Measurements from ENCODE around the gene DES.

Gene DES

DNA sequence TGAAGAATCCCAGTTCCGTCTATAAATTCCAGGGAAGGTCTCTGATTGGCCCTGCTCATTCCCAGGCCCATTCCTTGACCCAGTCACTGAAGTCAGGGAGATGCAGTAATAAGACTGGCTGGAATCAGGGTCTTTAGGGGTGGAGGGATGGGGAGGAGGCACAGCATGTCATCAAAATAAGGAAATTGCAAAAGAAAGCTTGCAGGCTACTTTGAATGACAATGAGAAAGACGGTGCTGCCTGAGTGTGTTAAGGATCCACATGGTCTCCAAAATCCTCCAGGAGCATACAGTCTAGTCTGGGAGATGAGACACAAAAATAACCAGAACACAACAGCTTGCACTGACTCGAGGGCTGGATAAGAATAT, 2.0 kb upstream of the DES start:
- in situ Hi-C loops (cut with HindIII; ENCODE audit: low sequenced_read_pairs) = loop anchor here (25.0 kb wide), 1 partner anchor 121 kb away; the partner anchor contains the start of genes CHPF and TMEM198
- no peak overlapping the region for H3K4me3 ChIP-seq (ENCODE audit: low read depth, low read length)
- DNase-seq (ENCODE audit: low read depth) = no peak
- TF ChIP-seq, protein P1, sequence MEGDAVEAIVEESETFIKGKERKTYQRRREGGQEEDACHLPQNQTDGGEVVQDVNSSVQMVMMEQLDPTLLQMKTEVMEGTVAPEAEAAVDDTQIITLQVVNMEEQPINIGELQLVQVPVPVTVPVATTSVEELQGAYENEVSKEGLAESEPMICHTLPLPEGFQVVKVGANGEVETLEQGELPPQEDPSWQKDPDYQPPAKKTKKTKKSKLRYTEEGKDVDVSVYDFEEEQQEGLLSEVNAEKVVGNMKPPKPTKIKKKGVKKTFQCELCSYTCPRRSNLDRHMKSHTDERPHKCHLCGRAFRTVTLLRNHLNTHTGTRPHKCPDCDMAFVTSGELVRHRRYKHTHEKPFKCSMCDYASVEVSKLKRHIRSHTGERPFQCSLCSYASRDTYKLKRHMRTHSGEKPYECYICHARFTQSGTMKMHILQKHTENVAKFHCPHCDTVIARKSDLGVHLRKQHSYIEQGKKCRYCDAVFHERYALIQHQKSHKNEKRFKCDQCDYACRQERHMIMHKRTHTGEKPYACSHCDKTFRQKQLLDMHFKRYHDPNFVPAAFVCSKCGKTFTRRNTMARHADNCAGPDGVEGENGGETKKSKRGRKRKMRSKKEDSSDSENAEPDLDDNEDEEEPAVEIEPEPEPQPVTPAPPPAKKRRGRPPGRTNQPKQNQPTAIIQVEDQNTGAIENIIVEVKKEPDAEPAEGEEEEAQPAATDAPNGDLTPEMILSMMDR (IDR thresholded peaks at IDR 0.05; ENCODE audit: low read depth, low read length, missing control alignments) = no peak

DNA sequence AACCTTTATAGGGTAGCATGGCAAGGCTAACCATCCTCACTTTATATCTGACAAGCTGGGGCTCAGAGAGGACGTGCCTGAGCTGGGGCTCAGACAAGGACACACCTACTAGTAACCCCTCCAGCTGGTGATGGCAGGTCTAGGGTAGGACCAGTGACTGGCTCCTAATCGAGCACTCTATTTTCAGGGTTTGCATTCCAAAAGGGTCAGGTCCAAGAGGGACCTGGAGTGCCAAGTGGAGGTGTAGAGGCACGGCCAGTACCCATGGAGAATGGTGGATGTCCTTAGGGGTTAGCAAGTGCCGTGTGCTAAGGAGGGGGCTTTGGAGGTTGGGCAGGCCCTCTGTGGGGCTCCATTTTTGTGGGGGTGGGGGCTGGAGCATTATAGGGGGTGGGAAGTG, 1.2 kb upstream of the DES start:
- in situ Hi-C loops (cut with HindIII; ENCODE audit: low sequenced_read_pairs) = loop anchor here (25.0 kb wide), 1 partner anchor 120 kb away; the partner anchor contains the start of genes CHPF and TMEM198
- no peak overlapping the region for H3K4me3 ChIP-seq (ENCODE audit: low read depth, low read length)
- TF ChIP-seq, protein P1 (IDR thresholded peaks at IDR 0.05; ENCODE audit: low read depth, low read length, missing control alignments) = no peak
- no peak for DNase-seq (ENCODE audit: low read depth)

DNA sequence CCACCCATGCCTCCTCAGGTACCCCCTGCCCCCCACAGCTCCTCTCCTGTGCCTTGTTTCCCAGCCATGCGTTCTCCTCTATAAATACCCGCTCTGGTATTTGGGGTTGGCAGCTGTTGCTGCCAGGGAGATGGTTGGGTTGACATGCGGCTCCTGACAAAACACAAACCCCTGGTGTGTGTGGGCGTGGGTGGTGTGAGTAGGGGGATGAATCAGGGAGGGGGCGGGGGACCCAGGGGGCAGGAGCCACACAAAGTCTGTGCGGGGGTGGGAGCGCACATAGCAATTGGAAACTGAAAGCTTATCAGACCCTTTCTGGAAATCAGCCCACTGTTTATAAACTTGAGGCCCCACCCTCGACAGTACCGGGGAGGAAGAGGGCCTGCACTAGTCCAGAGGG, 803 bp upstream of the DES start:
- H3K4me3 ChIP-seq (ENCODE audit: low read depth, low read length) = no peak overlapping the region
- DNase-seq (ENCODE audit: low read depth) = no peak
- TF ChIP-seq, protein P1 (IDR thresholded peaks at IDR 0.05; ENCODE audit: low read depth, low read length, missing control alignments) = no peak
- in situ Hi-C loops (cut with HindIII; ENCODE audit: low sequenced_read_pairs) = loop anchor here (25.0 kb wide), 1 partner anchor 120 kb away; the partner anchor contains the start of genes CHPF and TMEM198

DNA sequence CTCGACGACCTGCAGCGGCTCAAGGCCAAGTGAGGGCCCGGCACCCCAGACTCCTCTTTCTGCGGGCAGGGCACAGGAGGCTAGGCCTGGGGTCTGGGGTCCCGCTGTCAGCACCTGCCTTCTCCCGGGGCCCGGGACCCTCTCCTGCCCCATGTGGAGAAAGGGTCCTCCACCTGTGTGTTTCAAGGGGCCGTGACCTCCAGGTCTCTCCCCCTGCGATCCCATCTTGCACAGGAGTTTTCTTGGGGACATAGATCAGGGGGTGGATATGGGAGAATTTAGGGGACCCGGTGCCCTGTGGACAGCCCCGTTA, 791 bp downstream of the DES start:
- in situ Hi-C loops (cut with HindIII; ENCODE audit: low sequenced_read_pairs) = loop anchor here (25.0 kb wide), 1 partner anchor 118 kb away; the partner anchor contains the start of genes CHPF and TMEM198
- TF ChIP-seq, protein P1 (IDR thresholded peaks at IDR 0.05; ENCODE audit: low read depth, low read length, missing control alignments) = no peak
- no peak overlapping the region for H3K4me3 ChIP-seq (ENCODE audit: low read depth, low read length)
- DNase-seq (ENCODE audit: low read depth) = no peak

DNA sequence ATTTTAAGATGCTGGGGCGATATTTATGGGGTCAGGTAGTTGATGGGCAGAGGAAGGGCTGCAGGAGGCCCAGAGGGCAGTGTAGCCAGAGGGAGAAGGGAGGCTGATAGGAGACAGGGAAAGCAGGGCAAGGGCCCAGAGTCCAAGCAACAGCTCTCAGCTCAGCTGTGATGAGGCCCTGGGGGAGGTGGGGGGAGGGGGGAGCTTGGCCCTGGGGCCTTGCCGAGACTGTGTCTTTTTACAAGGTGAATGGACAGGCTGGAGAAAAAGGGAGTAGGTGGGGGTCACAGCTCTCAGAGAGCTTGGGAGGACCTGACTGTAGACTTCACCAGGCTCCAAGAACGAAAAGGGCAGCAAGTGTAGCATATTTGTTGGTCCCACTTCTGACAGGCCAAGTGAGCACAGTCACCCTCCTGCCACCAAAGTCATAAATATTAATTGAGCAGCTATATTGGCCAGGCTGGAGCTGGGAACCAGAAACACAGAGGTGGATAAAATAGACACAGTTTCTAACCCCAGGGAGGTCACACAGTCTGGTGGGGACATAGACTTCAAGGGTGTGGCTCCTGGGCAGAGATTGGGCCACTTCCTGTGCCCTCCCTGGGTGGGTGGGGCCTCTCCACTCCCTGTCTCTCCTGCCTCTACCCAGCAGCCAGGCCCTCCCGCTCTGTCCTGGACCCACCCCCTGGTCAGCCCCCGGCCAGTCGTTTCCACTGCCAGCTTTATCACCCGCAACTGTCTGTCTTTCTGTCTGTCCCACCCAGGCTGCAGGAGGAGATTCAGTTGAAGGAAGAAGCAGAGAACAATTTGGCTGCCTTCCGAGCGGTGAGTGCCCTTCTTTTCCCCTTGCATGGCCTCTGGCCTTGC, 1.4 kb downstream of the DES start:
- no peak overlapping the region for H3K4me3 ChIP-seq (ENCODE audit: low read depth, low read length)
- DNase-seq (ENCODE audit: low read depth) = no peak
- in situ Hi-C loops (cut with HindIII; ENCODE audit: low sequenced_read_pairs) = loop anchor here (25.0 kb wide), 1 partner anchor 118 kb away; the partner anchor contains the start of genes CHPF and TMEM198
- TF ChIP-seq, protein P1 (IDR thresholded peaks at IDR 0.05; ENCODE audit: low read depth, low read length, missing control alignments) = no peak

DNA sequence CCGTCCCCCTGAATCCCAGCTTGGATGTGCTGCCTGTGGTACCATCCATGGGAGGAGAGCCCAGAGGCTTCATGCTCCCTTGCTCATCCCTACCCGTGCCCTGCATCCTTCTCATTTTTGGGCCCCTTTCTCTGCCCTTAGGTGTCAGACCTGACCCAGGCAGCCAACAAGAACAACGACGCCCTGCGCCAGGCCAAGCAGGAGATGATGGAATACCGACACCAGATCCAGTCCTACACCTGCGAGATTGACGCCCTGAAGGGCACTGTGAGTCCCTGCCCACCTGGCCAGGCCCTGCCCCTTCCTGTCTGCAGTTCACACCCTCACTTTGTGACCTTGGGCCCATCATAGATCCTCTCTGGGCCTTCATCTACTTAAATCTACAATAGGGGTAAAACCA, 2.5 kb downstream of the DES start:
- TF ChIP-seq, protein P1 (IDR thresholded peaks at IDR 0.05; ENCODE audit: low read depth, low read length, missing control alignments) = no peak
- no peak for DNase-seq (ENCODE audit: low read depth)
- H3K4me3 ChIP-seq (ENCODE audit: low read depth, low read length) = no peak overlapping the region
- in situ Hi-C loops (cut with HindIII; ENCODE audit: low sequenced_read_pairs) = loop anchor here (25.0 kb wide), 1 partner anchor 117 kb away; the partner anchor contains the start of genes CHPF and TMEM198

All from astrocyte of the cerebellum (primary cell).